Activated CD4-positive, alpha-beta T cell treated with anti-CD3 and anti-CD28 coated beads, Interleukin-2, Interleukin-6, amounts not matched to agents 100 ng/mL and 50 ng/mL, durations not matched to agents 16 hours and 8 hours (primary cell): ENCODE measurements around the gene STXBP5.
"Not testable (repeated sequence)": the region's sequence is repeated elsewhere in the genome, so short reads cannot be mapped to it uniquely, and the experiment has no call there.

Experiments
- DNase-seq: peaks from one replicate; pipeline ENCODE4 v3.0.0-alpha.2; 2020

STXBP5 gene

DNA sequence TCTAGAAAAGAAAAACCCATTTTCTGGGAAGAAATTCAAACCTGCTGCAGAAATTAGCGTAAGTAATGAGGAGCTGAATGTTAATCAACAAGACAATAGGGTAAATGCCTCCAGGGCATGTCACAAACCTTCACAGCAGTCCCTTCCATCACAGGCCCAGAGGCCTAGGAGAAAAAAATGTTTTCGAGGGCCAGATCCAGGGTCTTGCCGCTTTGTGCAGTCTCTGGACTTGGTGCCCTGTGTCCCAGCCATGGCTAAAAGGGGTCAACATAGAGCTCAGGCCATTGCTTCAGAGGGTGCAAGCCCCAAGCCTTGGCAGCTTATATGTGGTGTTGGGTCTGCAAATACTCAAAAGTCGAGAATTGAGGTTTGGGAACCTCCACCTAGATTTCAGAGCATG lies 99.8 kb downstream of the STXBP5 start:
- DNase-seq: no peak

- no peak for DNase-seq
These were observed 106.3 kb downstream of the STXBP5 start for GRCh38 chr6:147310521-147310920.

DNA sequence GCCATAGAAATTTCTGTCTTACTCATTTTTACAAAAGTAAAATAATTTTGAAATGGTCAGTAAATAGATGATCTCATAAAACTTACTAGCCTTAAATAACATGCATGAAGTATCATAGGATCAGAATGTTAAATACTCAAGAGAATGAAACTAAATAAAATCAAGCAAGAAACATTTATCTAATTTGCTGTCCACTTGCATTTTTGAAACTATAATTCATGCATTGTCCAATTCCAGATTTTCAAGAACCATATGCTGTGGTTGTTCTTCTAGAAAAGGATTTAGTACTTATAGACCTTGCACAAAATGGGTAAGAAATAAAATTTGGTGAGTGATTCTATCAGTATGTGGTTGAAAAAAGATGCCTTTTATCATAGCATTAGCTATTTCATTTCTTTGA lies 107.0 kb downstream of the STXBP5 start:
- no peak for DNase-seq

DNA sequence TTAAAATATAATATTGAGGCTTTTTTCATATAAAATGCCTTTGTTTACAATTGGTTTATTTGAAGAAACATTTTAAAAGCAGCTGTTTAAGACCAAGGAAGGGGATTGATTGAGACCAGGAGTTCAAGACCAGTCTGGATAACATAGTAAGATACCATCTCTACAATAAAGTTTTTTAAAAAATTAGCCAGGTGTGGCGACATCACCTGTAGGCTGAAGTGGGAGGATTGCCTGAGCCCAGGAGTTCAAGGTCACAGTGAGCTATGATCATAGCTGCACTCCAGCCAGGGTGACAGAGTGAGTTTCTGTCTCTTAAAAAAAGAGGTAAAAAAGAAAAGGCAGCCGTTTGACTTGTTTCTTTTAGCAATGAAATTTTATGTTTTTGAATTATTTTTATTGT lies 117.0 kb downstream of the STXBP5 start:
- DNase-seq: no peak

- peak; percentile 73 for DNase-seq
These were observed 118.3 kb downstream of the STXBP5 start for GRCh38 chr6:147322299-147323162.

GRCh38 chr6:147325557-147325956 lies 121.3 kb downstream of the STXBP5 start:
- no peak for DNase-seq

- DNase-seq: no peak
These were observed 127.2 kb downstream of the STXBP5 start for GRCh38 chr6:147331401-147331800.

GRCh38 chr6:147337921-147338320 lies 133.7 kb downstream of the STXBP5 start:
- no peak for DNase-seq

DNA sequence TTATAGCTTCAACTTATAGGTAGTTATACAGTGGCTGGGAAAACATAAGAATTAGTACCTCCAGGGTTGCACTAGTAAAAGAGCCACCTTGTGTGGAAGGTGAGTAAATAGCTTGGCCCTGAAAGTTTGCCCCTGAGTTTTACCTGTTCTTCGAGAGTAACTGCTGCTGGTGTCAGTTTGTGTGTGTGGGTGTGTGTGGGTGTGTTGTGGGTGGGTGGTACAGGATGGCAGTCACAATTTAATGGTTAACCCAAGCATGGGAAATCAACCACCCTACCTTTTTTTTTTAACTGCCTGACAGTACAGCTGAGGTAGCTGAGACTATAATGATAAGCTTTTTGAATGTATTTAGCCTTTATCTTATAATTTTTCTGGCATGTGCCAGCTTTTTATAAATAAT lies 137.3 kb downstream of the STXBP5 start:
- DNase-seq: no peak

GRCh38 chr6:147345902-147346301 lies 141.7 kb downstream of the STXBP5 start:
- no peak for DNase-seq

- no peak for DNase-seq
These were observed 143.1 kb downstream of the STXBP5 start for GRCh38 chr6:147347179-147347881.

DNA sequence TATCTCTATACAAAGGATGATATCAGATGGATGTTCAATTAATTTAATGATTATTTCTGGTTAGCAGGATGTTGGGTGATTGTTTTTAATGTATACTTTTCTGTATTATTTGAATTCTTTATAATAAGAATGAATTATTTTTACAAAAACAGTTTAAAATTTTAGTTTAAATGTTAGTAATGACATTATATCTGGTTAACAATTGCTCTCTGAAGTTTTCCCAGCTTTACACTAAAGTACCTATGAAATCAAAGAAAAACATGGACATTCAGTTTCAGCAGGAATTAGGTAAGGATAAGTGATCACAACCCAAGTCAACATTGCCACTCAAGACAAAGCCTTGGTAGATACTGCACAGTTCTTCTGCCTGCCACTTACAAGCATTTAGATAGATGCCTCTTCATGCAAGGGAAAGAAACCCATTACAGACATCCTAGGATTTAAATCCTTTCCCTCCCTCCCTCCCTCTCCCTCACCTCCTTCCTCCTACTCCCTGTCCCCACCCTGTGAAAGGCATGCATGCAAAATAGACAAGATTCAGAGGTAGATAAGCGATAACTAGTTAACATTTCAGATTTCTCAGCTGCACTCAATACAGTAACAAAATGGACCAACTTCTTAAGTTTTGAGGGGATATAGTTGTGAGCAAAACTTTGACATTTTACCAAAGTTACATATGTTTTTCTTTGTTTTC lies 143.8 kb downstream of the STXBP5 start:
- no peak for DNase-seq

- no peak for DNase-seq
These were observed 157.2 kb downstream of the STXBP5 start for GRCh38 chr6:147361311-147361981.

DNA sequence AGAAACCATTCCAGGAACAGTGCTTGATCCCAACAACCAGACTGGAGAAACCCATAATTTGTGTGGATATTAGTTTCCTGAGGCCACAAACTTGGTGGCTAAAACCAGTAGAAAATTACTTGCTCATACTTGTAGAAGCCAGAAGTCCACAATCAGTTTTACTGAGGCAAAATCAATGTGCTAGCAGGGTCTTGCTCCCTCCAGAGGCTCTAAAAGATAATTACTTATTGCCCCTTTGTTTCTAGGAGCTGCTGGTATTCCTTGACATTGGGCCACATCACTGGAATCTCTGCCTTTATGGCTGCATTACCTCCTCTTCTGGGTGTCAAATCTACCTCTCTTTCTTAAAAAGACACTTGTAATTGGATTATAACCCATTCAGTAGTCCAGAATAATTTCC lies 162.1 kb downstream of the STXBP5 start:
- no peak for DNase-seq

DNA sequence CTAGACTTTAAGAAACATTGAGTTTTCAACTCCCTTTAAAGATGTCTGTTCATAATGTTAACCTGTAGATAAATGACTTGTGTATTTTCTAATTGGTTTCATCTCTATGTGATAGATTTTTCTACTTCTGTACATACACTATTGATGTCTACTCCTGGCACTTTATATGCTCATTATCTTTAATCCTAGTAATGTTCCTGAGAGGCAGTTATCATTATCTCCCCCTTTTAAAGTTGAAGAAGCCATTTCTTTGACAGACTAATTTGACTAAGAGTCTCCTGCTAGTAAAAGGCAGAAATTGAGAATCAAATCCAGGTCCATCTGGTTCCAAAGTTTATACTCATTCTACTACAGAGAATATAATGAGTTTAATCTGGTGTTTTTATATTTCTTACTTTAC lies 167.1 kb downstream of the STXBP5 start:
- DNase-seq: no peak

- no peak for DNase-seq
These were observed 168.6 kb downstream of the STXBP5 start for GRCh38 chr6:147372806-147373205.

- no peak for DNase-seq
These were observed 174.6 kb downstream of the STXBP5 start for GRCh38 chr6:147378819-147379218.

DNA sequence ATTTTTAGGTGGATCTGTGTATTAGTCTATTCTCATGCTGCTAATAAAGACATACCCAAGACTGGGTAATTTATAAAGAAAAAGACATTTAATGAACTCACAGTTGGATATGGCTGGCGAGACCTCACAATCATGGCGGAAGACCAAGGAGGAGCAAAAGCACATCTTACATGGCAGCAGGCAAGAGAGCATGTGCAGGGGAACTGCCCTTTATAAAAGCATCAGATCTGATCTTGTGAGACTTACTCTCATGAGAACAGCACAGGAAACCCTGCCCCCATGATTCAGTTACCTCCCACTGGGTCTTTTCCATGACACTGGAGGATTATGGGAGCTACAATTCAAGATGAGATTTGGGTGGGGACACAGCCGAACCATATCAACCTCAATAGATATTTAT lies 176.6 kb downstream of the STXBP5 start:
- DNase-seq: not testable (repeated sequence)

DNA sequence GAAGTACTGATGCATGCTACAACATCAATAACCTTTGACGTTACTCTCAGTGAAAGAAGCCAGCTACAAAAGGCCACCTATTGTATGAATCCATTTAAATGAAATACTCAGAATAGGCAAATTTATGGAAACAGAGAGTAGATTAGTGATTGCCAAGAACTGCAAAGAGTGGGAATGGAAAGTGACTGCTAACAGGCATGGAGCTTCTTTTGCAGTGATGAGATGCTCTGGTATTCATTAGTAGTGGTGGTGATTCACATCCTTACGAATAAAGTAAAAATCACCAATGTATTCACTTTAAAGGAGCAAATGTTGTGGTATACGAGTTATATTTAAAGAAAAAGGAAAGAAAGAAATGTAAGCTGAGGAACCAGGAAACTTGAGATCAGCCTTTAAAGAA lies 177.5 kb downstream of the STXBP5 start:
- DNase-seq: no peak

GRCh38 chr6:147382945-147383554 lies 178.8 kb downstream of the STXBP5 start:
- no peak for DNase-seq

DNA sequence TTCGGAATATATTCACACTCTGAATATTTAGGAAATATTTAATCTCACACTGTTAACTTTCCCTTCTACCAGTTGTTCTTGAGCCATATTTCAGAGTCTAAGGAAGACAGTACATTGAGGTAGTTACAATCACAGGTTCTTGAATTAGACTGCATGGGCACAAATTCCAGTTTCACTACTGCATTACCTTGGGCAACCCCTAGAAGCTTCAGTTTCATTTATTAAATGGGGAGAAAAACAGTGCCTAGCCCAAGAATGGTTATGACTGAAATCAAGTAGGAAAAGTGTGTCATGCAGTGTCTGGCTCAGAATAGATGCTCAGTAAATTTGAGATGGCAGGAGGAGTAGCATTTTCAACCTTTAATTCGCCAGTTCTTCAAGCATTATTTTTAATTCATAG lies 179.8 kb downstream of the STXBP5 start:
- no peak for DNase-seq
